K562 (cell line): ENCODE data around the gene SIGLEC11. TPM values are rescaled to one million over a fixed set of nuclear protein-coding genes. Genes with fewer than 3 reads are reported as not detected.

ENCODE experiments used
- ATAC-seq: fragments of 200-7000 bp; cut with Tn5 transposase; 3 replicates; pipeline ENCODE4 v1.9.1; 2020; ENCODE audit warnings: moderate library complexity
- BruUV-seq: library from RNA; stranded (reverse); fragments of 400-500 nt; replicated peaks from 2 replicates; lab custom pipeline; 2021; lab: Mats Ljungman, UMichigan
- CTCF ChIA-PET: fragments of 300-600 bp; formaldehyde crosslinking; extraction: SDS; loops from one replicate; lab custom pipeline; 2021; ENCODE audit warnings: low intra/inter-chr PET ratio; lab: Yijun Ruan, JAX
- POLR2A ChIA-PET: fragments of 300-600, 350-650 bp; sonication (Branson Sonifier 250); formaldehyde crosslinking; extraction: SDS; loops from one replicate; lab custom pipeline; 2021; ENCODE audit warnings: antibody characterized with exemption, inconsistent platforms; lab: Yijun Ruan, JAX
- DNase-seq, 4 experiments: peaks; one replicate each; pipeline versions ENCODE4 v3.0.0 to v3.0.0-alpha.2; 2011 to 2018; ENCODE audit warnings: low spot score in 3 of 4, mixed read lengths in 3 of 4; ENCODE audit errors: extremely low read depth in 1 of 4
- FAIRE-seq: peaks from 2 replicates; lab custom pipeline; 2011; peaks lifted over from hg19 to GRCh38; lab: Jason Lieb, UNC
- H2AFZ ChIP-seq: 2 replicates; pipeline ENCODE4 v1.6.0; 2011; ENCODE audit warnings: low read depth, low read length, control low read depth, inconsistent platforms
- H3K27ac ChIP-seq: fragments of 200-600 bp; 3 replicates; pipeline ENCODE4 v1.8.0; 2011; ENCODE audit warnings: low read depth, mild to moderate bottlenecking, control low read depth, inconsistent platforms, low read length, moderate library complexity, mixed read lengths; ENCODE audit errors: extremely low read depth
- H3K27me3 ChIP-seq, 2 experiments: fragments of 300-600 bp in 1 of 2; 2 replicates in 1 of 2; 3 replicates in 1 of 2; pipeline versions ENCODE4 v1.6.0 to v1.8.0; 2011; ENCODE audit warnings: inconsistent platforms in 2 of 2, low read length in 2 of 2, mild to moderate bottlenecking in 1 of 2, mixed read lengths in 1 of 2, moderate library complexity in 1 of 2; ENCODE audit not compliant: control insufficient read depth in 2 of 2, insufficient read depth in 2 of 2
- H3K36me3 ChIP-seq: fragments of 300-600 bp; 3 replicates; pipeline ENCODE4 v1.8.0; 2011; ENCODE audit warnings: mild to moderate bottlenecking, low read length, inconsistent platforms; ENCODE audit not compliant: control insufficient read depth, insufficient read depth
- H3K4me1 ChIP-seq, 2 experiments: fragments of 200-600 bp in 1 of 2; replicated peaks in 1 of 2; 2 replicates in 1 of 2; 3 replicates in 1 of 2; pipeline versions ENCODE4 v1.5.1 to v1.8.0; 2011; ENCODE audit warnings: inconsistent platforms in 2 of 2, low read length in 2 of 2, mild to moderate bottlenecking in 1 of 2, mixed read lengths in 1 of 2, moderate library complexity in 1 of 2; ENCODE audit not compliant: control insufficient read depth in 2 of 2, insufficient read depth in 2 of 2
- H3K4me2 ChIP-seq: 2 replicates; pipeline ENCODE4 v1.6.1; 2011; ENCODE audit warnings: low read length, control low read depth, inconsistent platforms, mixed read lengths; ENCODE audit not compliant: insufficient read depth
- H3K4me3 ChIP-seq: fragments of 200-600 bp; sonication (generic), shearing (Covaris generic); 2 replicates; pipeline ENCODE4 v1.5.1; 2016; ENCODE audit warnings: control low read depth, inconsistent platforms
- H3K79me2 ChIP-seq: fragments of 200-600 bp; 3 replicates; pipeline ENCODE4 v1.8.0; 2011; ENCODE audit warnings: low read length, inconsistent platforms; ENCODE audit not compliant: control insufficient read depth, insufficient read depth
- H3K9ac ChIP-seq, 2 experiments: 2 replicates each; pipeline versions ENCODE4 v1.6.0 to v1.6.1; 2011; ENCODE audit warnings: low read depth in 2 of 2, low read length in 2 of 2, control low read depth in 1 of 2, inconsistent platforms in 1 of 2, mild to moderate bottlenecking in 1 of 2, mixed read lengths in 1 of 2; ENCODE audit not compliant: insufficient read depth in 1 of 2
- H3K9me1 ChIP-seq: one replicate; pipeline ENCODE4 v1.6.0; 2011; ENCODE audit warnings: inconsistent platforms, mild to moderate bottlenecking, low read length, moderate library complexity; ENCODE audit not compliant: control insufficient read depth, insufficient read depth
- H3K9me3 ChIP-seq: replicated peaks from 2 replicates; pipeline ENCODE4 v1.5.1; 2011; ENCODE audit warnings: low read depth, low read length, inconsistent platforms; ENCODE audit not compliant: control insufficient read depth, insufficient read depth
- H4K20me1 ChIP-seq: replicated peaks from 2 replicates; pipeline ENCODE4 v1.6.1; 2011; ENCODE audit warnings: low read length, inconsistent platforms, mixed read lengths; ENCODE audit not compliant: control insufficient read depth, insufficient read depth
- ELF4 ChIP-seq: fragments of 450-650 bp; formaldehyde crosslinking; IDR thresholded peaks from 2 replicates; pipeline ENCODE4 v1.4.0; 2022; ENCODE audit warnings: missing genetic modification characterization
- FOS ChIP-seq: IDR thresholded peaks from 3 replicates; pipeline ENCODE4 v1.6.1; 2011; ENCODE audit not compliant: insufficient read length; ENCODE audit errors: extremely low read depth
- GABPB1 ChIP-seq: sonication (generic); formaldehyde crosslinking; IDR thresholded peaks from 2 replicates; pipeline ENCODE4 v1.8.0; 2022; ENCODE audit warnings: mild to moderate bottlenecking, missing genetic modification reagents
- HCFC1 ChIP-seq: IDR thresholded peaks from 2 replicates; pipeline ENCODE4 v1.6.1; 2012; ENCODE audit warnings: low read depth, low read length, improper control_type of control experiment
- HLTF ChIP-seq: fragments of 450-650 bp; IDR thresholded peaks from 2 replicates; pipeline ENCODE4 v1.6.1; 2016
- MTA3 ChIP-seq: fragments of 450-650 bp; formaldehyde crosslinking; IDR thresholded peaks from 2 replicates; pipeline ENCODE4 v1.6.1; 2017; ENCODE audit warnings: mild to moderate bottlenecking, borderline replicate concordance
- NFATC3 ChIP-seq: fragments of 450-650 bp; IDR thresholded peaks from 2 replicates; pipeline ENCODE4 v1.6.1; 2017; ENCODE audit warnings: mild to moderate bottlenecking
- OTX1 ChIP-seq: fragments of 450-650 bp; formaldehyde crosslinking; IDR thresholded peaks from 2 replicates; pipeline ENCODE4 v1.4.0; 2022; ENCODE audit warnings: mild to moderate bottlenecking
- POLR2B ChIP-seq: fragments of 450-650 bp; IDR thresholded peaks from 2 replicates; pipeline ENCODE4 v1.6.1; 2018; ENCODE audit warnings: low read depth; ENCODE audit not compliant: partially characterized antibody
- RERE ChIP-seq: sonication (generic); formaldehyde crosslinking; IDR thresholded peaks from 2 replicates; pipeline ENCODE4 v1.8.0; 2023; ENCODE audit warnings: missing genetic modification reagents, mild to moderate bottlenecking, borderline replicate concordance
- SMAD3 ChIP-seq: fragments of 450-650 bp; formaldehyde crosslinking; conservative IDR thresholded peaks from 2 replicates; pipeline ENCODE4 v1.4.0; 2020; ENCODE audit warnings: mild to moderate bottlenecking
- SMARCA4 ChIP-seq: fragments of 450-650 bp; IDR thresholded peaks from 2 replicates; pipeline ENCODE4 v1.6.1; 2016
- SRSF3 ChIP-seq: fragments of 200-400 bp; formaldehyde crosslinking; IDR thresholded peaks from 2 replicates; pipeline ENCODE4 v1.6.1; 2016; ENCODE audit warnings: mild to moderate bottlenecking, low read length, moderate library complexity; ENCODE audit not compliant: insufficient read depth
- TARDBP ChIP-seq: fragments of 450-650 bp; IDR thresholded peaks from 2 replicates; pipeline ENCODE4 v1.6.1; 2016
- ZNF274 ChIP-seq: IDR thresholded peaks from 2 replicates; pipeline ENCODE4 v1.6.1; 2011; ENCODE audit warnings: low read depth, mild to moderate bottlenecking, low read length, moderate library complexity, borderline replicate concordance
- WGBS: fragments of 100-300 bp; shearing (Covaris generic); methylation state at CpG from one replicate; pipeline ENCODE4 v1.1.6; 2016; ENCODE audit warnings: low coverage, mixed read lengths; ENCODE audit not compliant: insufficient coverage; ENCODE audit errors: missing lambda C conversion rate; 5-methylcytosine and 5-hydroxymethylcytosine counted together
- in situ Hi-C: fragments of 300-500 bp; cut with MboI; formaldehyde crosslinking; loops from 4 replicates; pipeline ENCODE4 v1.15.0; 2018; ENCODE audit warnings: inconsistent platforms, mixed read lengths
- intact Hi-C: fragments of 100-400 bp; cut with micrococcal nuclease; formaldehyde crosslinking; loops from 2 replicates; pipeline ENCODE4 v1.14.2; 2022
- polyA plus RNA-seq, 8 experiments: library from polyadenylated mRNA; depleted of rRNA in 4 of 8; stranded (reverse) in 5 of 8; unstranded in 3 of 8; fragments of >200 nt; fragmentation: Nextera tagmentation in 2 of 8; fragmentation: Illumina TruSeq in 1 of 8; extraction: Ambion mirVana in 2 of 8; extraction: Trizol in 1 of 8; gene quantifications; 2 replicates each; pipeline versions ENCODE4 v1.2.1 to v1.2.3, GENCODE V29; 2011 to 2014; ENCODE audit warnings: inconsistent platforms in 1 of 8, missing spikeins in 1 of 8
- total RNA-seq, 7 experiments: library from RNA; depleted of rRNA in 6 of 7; stranded (reverse); fragments of >200 nt in 6 of 7; fragmentation: Illumina TruSeq in 2 of 7; extraction: Trizol in 2 of 7; gene quantifications; 2 replicates each; pipeline versions ENCODE4 v1.2.1 to v1.2.3, GENCODE V29; 2011 to 2021; ENCODE audit warnings: low replicate concordance in 1 of 7
- TF ChIP-seq, protein P1 (sequence below): fragments of 450-650 bp; formaldehyde crosslinking; IDR thresholded peaks from 2 replicates; pipeline ENCODE4 v1.4.0; 2020; ENCODE audit warnings: mild to moderate bottlenecking

SIGLEC11 gene
- total and polyA plus RNA-seq, 9 of the 15 experiments (the other 6 are each of a cell fraction or from before 2014, with no cell fraction given): not detected

GRCh38 chr19:49932731-49933131 is 28.2 kb downstream of the SIGLEC11 start (continued):
- TF ChIP-seq, protein P1, sequence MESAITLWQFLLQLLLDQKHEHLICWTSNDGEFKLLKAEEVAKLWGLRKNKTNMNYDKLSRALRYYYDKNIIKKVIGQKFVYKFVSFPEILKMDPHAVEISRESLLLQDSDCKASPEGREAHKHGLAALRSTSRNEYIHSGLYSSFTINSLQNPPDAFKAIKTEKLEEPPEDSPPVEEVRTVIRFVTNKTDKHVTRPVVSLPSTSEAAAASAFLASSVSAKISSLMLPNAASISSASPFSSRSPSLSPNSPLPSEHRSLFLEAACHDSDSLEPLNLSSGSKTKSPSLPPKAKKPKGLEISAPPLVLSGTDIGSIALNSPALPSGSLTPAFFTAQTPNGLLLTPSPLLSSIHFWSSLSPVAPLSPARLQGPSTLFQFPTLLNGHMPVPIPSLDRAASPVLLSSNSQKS (CRISPR knock-in tag): no peak
- TF ChIP-seq, all 486 proteins: peak for 12

GRCh38 chr19:49932041-49932451 is 28.9 kb downstream of the SIGLEC11 start:
- ChIA-PET POLR2A (interaction anchor here (0.6 to 6.4 kb wide), 2 partner anchors 17 to 63 kb away, joined by 4 to 105 read pairs; no protein-coding TSS in a partner anchor), CTCF (no interaction called here)
- in situ Hi-C loops (loop anchor here (10.0 kb wide), 1 partner anchor 163 kb away; no protein-coding TSS in a partner anchor), intact Hi-C loops (no loop called here)
- H3K4me2 ChIP-seq: no peak overlapping the region
- BruUV-seq: no TSS peak
- FAIRE-seq: no peak
- no peak overlapping the region for H3K9ac ChIP-seq
- peaks cover 17 to 44% of the 10 kb centered on the region in 2 experiments for H3K4me1 ChIP-seq
- peaks cover 41% of the 10 kb centered on the region for H3K79me2 ChIP-seq
- H3K27me3 ChIP-seq: no peaks in the 10 kb centered on the region
- H3K9me1 ChIP-seq: peaks cover 5% of the 10 kb centered on the region
- H3K36me3 ChIP-seq: peaks cover 20% of the 10 kb centered on the region
- 80% methylated on average over 5 of the region's 5 CpGs for WGBS
- no peak overlapping the region for H2AFZ ChIP-seq
- no peak for DNase-seq
- H3K4me3 ChIP-seq: no peak overlapping the region
- no peaks in the 10 kb centered on the region for H3K9me3 ChIP-seq
- H4K20me1 ChIP-seq: peaks cover 12% of the 10 kb centered on the region
- ATAC-seq: no peak
- H3K27ac ChIP-seq: no peak overlapping the region
- no peak for TF ChIP-seq SRSF3
- 0 out of 2 replicates have a peak, but pooled peaks have one; percentile 54 for TF ChIP-seq HLTF
- TF ChIP-seq FOS: no peak
- TF ChIP-seq HCFC1: no peak
- no peak for TF ChIP-seq RERE (CRISPR knock-in tag)
- TF ChIP-seq GABPB1: 0 out of 2 replicates have a peak, but pooled peaks have one; percentile 6
- no peak for TF ChIP-seq MTA3
- TF ChIP-seq OTX1 (CRISPR knock-in tag): peak; percentile 81
- peak; percentile 93 for TF ChIP-seq TARDBP
- TF ChIP-seq ZNF274: no peak
- TF ChIP-seq POLR2B: peak; percentile 90
- no peak for TF ChIP-seq SMARCA4
- TF ChIP-seq ELF4 (CRISPR knock-in tag): peak; percentile 98
- peak; percentile 18; the same call in 1 of the 2 replicates for TF ChIP-seq SMAD3 (CRISPR knock-in tag)
- 0 out of 2 replicates have a peak, but pooled peaks have one; percentile 62 for TF ChIP-seq NFATC3
